ENCODE measurements around the gene ATP8B4. TPM values are rescaled to one million over a fixed set of nuclear protein-coding genes. Genes with fewer than 3 reads are reported as not detected.

Gene ATP8B4
- polyA plus RNA-seq, 1 of the 3 experiments (the other 2 are of a cell fraction) = 0.03 TPM

DNA sequence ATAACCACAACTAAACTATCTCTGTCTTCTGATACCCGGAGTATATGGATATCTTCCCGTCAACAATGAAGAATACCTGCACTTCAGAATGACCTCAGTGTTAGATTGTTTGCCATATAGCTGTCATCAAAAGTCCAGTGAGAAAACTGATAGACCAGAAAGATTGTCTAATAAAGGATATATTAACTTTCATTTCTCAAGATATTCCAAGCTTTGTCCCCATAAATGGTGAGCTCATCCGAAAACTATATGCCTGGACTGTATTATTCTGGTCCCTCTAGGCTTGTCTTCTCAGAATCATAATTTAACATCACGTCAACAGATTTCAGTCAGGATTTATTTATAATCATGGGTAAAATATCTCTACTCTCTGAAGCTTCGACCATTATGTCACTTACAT is 100.5 kb downstream of the ATP8B4 start:
- DNase-seq = no peak
- H3F3A ChIP-seq (replicated peaks; ENCODE audit: insufficient read depth) = no peaks in the 10 kb centered on the region
- H3K9me2 ChIP-seq = no peaks in the 10 kb centered on the region
- no peak overlapping the region for H3K4me3 ChIP-seq (ENCODE audit: low read depth in 2 of 2, low read length in 1 of 2)
- H4K20me1 ChIP-seq (ENCODE audit: insufficient read depth) = no peaks in the 10 kb centered on the region
- H3K9ac ChIP-seq = no peak overlapping the region
- CTCF ChIA-PET = no interaction called here
- no peaks in the 10 kb centered on the region for H3K9me3 ChIP-seq
- H3K79me2 ChIP-seq (ENCODE audit: insufficient read depth) = no peaks in the 10 kb centered on the region
- no peaks in the 10 kb centered on the region for H3K36me3 ChIP-seq (replicated peaks in 1 of 2; ENCODE audit: control insufficient read depth in 1 of 2, insufficient read depth in 2 of 2, low read length in 1 of 2)
- no peak overlapping the region for H2AFZ ChIP-seq (ENCODE audit: low read depth)
- H3K27ac ChIP-seq (ENCODE audit: low read depth in 2 of 2, low read length in 1 of 2) = no peak overlapping the region
- H3K4me2 ChIP-seq = no peak overlapping the region
- no peak for TF ChIP-seq RFX5 (IDR thresholded peaks at IDR 0.05; ENCODE audit: low read length)
- TF ChIP-seq GABPA (IDR thresholded peaks at IDR 0.05; ENCODE audit: low read depth) = no peak
- no peak for TF ChIP-seq CHD2 (IDR thresholded peaks at IDR 0.05; ENCODE audit: low read length, partially characterized antibody)
- TF ChIP-seq, protein P1, sequence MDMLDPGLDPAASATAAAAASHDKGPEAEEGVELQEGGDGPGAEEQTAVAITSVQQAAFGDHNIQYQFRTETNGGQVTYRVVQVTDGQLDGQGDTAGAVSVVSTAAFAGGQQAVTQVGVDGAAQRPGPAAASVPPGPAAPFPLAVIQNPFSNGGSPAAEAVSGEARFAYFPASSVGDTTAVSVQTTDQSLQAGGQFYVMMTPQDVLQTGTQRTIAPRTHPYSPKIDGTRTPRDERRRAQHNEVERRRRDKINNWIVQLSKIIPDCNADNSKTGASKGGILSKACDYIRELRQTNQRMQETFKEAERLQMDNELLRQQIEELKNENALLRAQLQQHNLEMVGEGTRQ (IDR thresholded peaks at IDR 0.05; ENCODE audit: borderline replicate concordance, low read depth, low read length) = no peak
- no peak for TF ChIP-seq SIN3A (IDR thresholded peaks at IDR 0.05; ENCODE audit: borderline replicate concordance, low read depth, low read length)
- TF ChIP-seq, protein P2, sequence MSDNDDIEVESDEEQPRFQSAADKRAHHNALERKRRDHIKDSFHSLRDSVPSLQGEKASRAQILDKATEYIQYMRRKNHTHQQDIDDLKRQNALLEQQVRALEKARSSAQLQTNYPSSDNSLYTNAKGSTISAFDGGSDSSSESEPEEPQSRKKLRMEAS (IDR thresholded peaks at IDR 0.05; ENCODE audit: low read depth) = no peak
- no peak for TF ChIP-seq EP300 (IDR thresholded peaks at IDR 0.05; ENCODE audit: borderline replicate concordance in 1 of 2, low read depth in 1 of 2, low read length in 1 of 2)
- no peak for TF ChIP-seq POLR2AphosphoS5 (IDR thresholded peaks at IDR 0.05; ENCODE audit: low read depth, low read length)
- no peak for TF ChIP-seq TCF12 (IDR thresholded peaks at IDR 0.05)
- no peak for TF ChIP-seq RAD21 (IDR thresholded peaks at IDR 0.05; ENCODE audit: low read length)
- TF ChIP-seq, protein P3, sequence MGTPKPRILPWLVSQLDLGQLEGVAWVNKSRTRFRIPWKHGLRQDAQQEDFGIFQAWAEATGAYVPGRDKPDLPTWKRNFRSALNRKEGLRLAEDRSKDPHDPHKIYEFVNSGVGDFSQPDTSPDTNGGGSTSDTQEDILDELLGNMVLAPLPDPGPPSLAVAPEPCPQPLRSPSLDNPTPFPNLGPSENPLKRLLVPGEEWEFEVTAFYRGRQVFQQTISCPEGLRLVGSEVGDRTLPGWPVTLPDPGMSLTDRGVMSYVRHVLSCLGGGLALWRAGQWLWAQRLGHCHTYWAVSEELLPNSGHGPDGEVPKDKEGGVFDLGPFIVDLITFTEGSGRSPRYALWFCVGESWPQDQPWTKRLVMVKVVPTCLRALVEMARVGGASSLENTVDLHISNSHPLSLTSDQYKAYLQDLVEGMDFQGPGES (IDR thresholded peaks at IDR 0.05; ENCODE audit: low read depth, low read length) = no peak
- no peak for TF ChIP-seq ELF1 (IDR thresholded peaks at IDR 0.05)
- TF ChIP-seq JUND (IDR thresholded peaks at IDR 0.05) = no peak
- no peak for TF ChIP-seq TAF1 (IDR thresholded peaks at IDR 0.05; ENCODE audit: borderline replicate concordance, low read depth, low read length)
- WGBS (ENCODE audit: low lambda C conversion rate) = 59% methylated on average over 5 of the region's 5 CpGs
- no peaks in the 10 kb centered on the region; a peak in 2 of 4 replicates for H3K4me1 ChIP-seq (ENCODE audit: control insufficient read depth in 1 of 2, insufficient read depth in 2 of 2, low read depth in 1 of 2, low read length in 1 of 2)
- POLR2A ChIA-PET = no interaction called here
- H3K27me3 ChIP-seq (ENCODE audit: insufficient read depth) = no peaks in the 10 kb centered on the region

DNA sequence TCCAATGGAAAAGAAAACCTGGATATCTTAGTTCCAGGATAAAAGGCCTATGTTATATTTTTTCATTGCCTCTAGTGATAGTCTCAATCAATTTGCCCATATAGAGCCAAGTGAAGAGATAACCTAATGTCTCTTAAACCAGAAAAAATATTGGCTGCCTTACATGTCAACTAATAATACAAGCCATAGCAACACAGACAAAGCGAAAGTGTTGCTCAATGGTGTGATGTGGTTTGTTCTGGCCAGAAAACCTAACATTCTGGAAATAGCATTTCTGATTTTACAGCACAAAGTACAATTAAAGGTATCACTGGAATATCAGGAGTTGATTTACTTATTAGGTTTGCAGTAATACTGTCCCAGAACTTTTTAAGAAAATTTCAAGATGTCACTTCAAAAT is 101.5 kb downstream of the ATP8B4 start:
- no peak overlapping the region for H3K4me3 ChIP-seq (ENCODE audit: low read depth in 2 of 2, low read length in 1 of 2)
- H3K27me3 ChIP-seq (ENCODE audit: insufficient read depth) = no peaks in the 10 kb centered on the region
- no peak overlapping the region for H2AFZ ChIP-seq (ENCODE audit: low read depth)
- H4K20me1 ChIP-seq (ENCODE audit: insufficient read depth) = no peaks in the 10 kb centered on the region
- H3K9ac ChIP-seq = no peak overlapping the region
- ChIA-PET POLR2A (no interaction called here), CTCF (interaction anchor here (1.5 kb wide), 1 partner anchor 782 kb away, joined by 5 read pairs; no protein-coding TSS in a partner anchor)
- no peak for TF ChIP-seq GABPA (IDR thresholded peaks at IDR 0.05; ENCODE audit: low read depth)
- no peak for TF ChIP-seq ELF1 (IDR thresholded peaks at IDR 0.05)
- no peak for TF ChIP-seq FOXJ3 (CRISPR knock-in tag; IDR thresholded peaks at IDR 0.05)
- H3K4me2 ChIP-seq = no peak overlapping the region
- no peak overlapping the region for H3K27ac ChIP-seq (ENCODE audit: low read depth in 2 of 2, low read length in 1 of 2)
- H3F3A ChIP-seq (replicated peaks; ENCODE audit: insufficient read depth) = no peaks in the 10 kb centered on the region
- DNase-seq = no peak
- no peaks in the 10 kb centered on the region; a peak in 1 of 4 replicates for H3K4me1 ChIP-seq (ENCODE audit: control insufficient read depth in 1 of 2, insufficient read depth in 2 of 2, low read depth in 1 of 2, low read length in 1 of 2)
- no peaks in the 10 kb centered on the region for H3K79me2 ChIP-seq (ENCODE audit: insufficient read depth)
- no peaks in the 10 kb centered on the region for H3K9me3 ChIP-seq
- no peaks in the 10 kb centered on the region for H3K9me2 ChIP-seq
- 20% methylated on average over 1 of the region's 1 CpG for WGBS (ENCODE audit: low lambda C conversion rate)
- no peaks in the 10 kb centered on the region for H3K36me3 ChIP-seq (replicated peaks in 1 of 2; ENCODE audit: control insufficient read depth in 1 of 2, insufficient read depth in 2 of 2, low read length in 1 of 2)

Data from SK-N-SH (cell line).